ENCODE results near the gene TMEM35A.

GRCh38 chrX:101051549-101052302 lies 27.0 kb upstream of the TMEM35A start, which contains the start of gene TRMT2B:
- TF ChIP-seq CTCF (IDR thresholded peaks at IDR 0.05): no peak
- TF ChIP-seq POLR2A (IDR thresholded peaks at IDR 0.05): no peak
